NCI-H146 treated with DMSO at 0.1 percent for 48 hours (cell line): ENCODE measurements around the gene ZNF185.

ENCODE experiments used
- DNase-seq: peaks from one replicate; lab custom pipeline; 2025; ENCODE audit not compliant: unreplicated experiment; lab: John Stamatoyannopoulos, UW

Gene ZNF185

DNA sequence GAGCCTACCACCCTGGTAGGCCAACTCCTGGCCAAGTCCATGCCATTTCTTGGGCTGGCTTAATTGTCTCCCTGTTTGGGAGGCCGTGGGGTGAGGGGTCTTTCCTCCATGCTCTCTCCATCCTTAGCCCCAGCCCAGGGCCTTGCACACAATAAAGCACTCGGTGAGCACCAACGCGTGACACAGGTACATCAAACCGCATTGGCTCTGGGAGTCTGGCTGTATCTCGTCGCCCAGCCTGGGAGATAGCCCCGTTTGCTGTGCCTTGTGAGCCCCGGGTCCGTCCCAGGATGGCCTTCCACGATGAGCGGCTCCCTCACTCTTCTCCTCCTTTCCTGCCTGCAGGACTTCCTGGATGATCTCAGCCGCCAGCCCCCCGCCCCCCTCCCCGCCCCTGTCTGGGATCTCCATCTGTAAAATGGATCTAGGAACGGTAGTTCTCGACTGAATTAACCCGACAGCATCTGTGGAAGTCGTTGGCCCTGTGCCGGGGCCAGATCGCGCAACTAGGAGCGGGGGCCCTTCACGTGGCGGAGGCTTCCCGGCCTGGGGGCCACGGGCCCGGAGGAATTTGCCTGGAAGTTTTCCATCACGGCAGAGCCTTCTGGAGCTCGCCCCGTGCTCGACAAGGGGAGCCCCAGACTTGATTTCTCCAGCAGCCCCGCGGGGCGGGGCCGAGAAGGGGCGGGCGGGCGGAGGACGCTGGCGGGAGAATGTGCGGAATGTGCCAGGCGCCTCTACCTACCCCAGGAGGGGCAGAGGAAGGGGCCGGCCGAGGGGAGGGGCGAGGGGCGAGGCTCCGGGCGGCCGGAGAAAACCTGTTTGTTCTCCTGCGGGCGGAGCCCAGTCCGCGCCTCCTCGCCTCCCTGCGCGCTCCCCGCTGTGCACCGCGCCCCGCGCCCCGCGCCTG, at the start of gene ZNF185:
Gene ZNF185 (plus strand): TSS at position 846 of the 910 bp plus-strand sequence. CDS start 16,423 bp downstream, outside the sequence.
- DNase-seq = peak; percentile 22

DNA sequence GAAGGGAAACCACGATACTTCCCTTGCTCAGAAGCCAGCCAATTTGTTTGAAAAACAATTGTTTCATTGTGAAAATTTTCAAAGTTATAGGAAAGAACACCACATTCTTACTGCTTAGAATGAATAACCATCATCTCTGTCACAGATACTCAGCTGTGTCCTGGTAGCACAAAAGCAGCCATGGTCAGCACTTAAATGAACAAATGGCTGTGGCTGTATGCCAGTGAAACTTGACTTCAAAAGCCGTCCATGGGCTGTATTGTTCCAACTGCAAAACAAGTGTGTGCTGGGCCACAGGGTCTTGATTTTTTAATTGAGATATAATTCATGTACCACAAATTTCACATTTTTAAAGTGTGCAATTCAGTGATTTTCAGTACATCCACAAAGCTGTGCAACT, 47.4 kb upstream of the ZNF185 start:
- no peak for DNase-seq

- no peak for DNase-seq
Observed at GRCh38 chrX:152853986-152854385, 43.9 kb upstream of the ZNF185 start.

- DNase-seq = no peak
Observed at GRCh38 chrX:152861116-152861515, 36.8 kb upstream of the ZNF185 start.

GRCh38 chrX:152861826-152862225, 36.0 kb upstream of the ZNF185 start:
- no peak for DNase-seq

DNA sequence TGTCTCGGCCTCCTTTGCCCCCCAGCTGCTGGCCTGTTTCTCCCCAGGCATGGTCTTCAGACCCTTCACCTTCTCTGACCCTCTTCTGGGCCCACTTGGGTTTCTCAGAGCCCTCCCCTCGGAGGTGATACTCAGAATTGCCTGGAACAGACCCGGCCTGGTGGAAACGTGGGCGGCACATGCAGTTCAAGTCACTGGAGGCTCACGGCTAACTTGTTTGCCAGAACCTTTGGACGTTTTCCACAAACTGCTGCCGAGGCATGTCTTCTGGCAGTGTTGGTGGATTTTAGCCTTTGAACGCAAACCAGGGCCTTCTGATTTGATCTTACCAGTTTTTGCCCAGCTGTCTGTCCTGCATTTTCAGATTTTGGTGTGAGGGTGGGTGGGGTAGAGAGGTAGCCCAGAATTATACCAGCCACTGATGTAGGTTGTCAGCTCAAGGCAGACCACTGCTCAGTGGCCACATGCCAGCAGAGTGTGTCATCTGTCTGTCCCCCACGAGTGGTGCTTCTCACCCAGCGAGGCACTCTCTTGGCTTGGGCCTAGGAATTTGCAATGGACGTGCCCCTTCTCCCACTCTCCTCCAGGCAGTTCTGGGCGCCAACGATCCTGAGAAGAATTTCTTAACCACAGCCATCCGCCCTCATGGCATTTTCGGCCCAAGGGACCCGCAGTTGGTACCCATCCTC, 32.5 kb upstream of the ZNF185 start:
- DNase-seq = no peak

DNA sequence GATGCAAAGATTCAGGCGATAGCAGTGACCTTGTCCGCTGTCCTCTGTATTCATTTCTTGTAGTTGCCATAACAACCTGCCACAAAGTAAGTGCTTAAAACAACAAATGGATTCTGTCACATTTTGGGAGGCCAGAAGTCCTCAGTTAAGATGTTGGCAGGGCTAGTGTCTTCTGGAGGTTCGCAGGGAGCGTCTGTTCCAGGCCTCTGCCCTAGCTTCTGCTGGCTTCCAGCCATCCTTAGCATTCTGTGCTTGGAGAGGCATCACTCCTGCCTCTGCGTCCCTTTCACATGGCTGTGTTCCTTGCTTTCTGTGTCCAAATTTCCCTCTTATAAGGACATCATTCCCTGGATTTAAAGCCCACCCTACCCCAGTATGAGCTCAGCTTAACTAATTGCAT, 31.5 kb upstream of the ZNF185 start:
- DNase-seq = no peak

- no peak for DNase-seq
Observed at GRCh38 chrX:152869972-152870371, 27.9 kb upstream of the ZNF185 start.

- no peak for DNase-seq
Observed at GRCh38 chrX:152871260-152871659, 26.6 kb upstream of the ZNF185 start.

- no peak for DNase-seq
Observed at GRCh38 chrX:152872522-152872921, 25.3 kb upstream of the ZNF185 start.

DNA sequence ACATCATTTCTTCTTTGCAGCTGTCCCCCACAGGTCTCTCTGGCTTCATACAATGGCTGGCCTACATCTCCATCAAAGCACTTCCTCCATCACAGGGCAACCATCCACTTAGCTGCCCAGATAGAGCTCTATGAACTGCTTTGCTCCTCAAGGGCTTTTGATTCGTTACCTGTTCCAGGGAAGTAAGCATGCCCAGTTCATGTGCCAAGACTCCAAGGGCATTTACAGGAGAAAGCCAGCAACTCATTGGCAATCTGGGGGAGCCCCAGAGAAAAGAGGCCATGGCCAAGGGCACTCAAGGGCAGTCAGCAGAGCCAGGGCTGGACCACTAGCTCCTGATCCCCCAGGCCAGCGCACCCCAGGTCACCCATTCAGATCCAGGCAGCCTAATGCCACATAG, 24.5 kb upstream of the ZNF185 start:
- no peak for DNase-seq

DNA sequence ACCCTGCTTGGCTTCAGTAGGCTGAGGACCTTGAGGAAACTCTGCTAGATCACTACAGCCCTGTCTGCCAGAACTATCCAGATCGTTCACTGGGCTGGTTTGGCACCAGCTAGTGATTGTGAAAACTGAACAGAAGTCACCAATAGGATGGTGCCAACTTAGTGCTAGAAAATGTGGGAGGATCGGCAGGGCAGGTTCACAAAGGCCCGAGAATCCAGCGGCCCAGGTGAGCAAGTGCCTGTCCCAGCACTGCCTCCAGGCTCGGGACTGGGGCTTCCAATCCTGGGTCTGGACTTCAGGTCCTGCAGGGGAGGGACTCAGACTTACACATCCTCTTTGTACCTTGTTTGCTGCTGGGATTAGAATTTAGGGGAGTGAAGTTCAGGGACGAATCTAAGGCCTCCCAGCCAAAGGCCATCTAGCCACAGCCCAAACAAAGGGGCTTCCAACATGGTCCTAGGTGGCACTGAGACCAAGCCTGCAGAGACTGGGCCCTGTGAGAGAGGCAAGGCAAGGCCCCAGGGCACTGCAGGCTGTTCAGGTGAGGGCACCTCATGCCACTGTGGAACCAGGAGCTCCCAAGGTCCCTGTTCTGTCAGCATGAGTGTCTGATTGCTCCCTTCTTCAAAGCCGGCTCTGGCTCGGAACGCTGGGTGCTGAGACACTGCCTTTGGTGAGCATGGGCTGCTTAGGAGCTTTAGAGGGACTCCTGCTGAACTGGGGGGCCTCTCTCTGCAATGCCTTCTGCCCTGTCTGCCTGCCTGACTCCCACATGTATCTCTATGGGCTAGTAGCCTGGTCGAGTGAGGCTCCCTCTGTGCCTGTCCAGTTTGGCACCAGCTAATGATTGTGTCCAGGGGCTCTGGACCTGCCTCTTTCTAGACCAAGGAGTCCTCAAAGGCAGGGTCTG, 20.7 kb upstream of the ZNF185 start:
- DNase-seq = no peak

DNA sequence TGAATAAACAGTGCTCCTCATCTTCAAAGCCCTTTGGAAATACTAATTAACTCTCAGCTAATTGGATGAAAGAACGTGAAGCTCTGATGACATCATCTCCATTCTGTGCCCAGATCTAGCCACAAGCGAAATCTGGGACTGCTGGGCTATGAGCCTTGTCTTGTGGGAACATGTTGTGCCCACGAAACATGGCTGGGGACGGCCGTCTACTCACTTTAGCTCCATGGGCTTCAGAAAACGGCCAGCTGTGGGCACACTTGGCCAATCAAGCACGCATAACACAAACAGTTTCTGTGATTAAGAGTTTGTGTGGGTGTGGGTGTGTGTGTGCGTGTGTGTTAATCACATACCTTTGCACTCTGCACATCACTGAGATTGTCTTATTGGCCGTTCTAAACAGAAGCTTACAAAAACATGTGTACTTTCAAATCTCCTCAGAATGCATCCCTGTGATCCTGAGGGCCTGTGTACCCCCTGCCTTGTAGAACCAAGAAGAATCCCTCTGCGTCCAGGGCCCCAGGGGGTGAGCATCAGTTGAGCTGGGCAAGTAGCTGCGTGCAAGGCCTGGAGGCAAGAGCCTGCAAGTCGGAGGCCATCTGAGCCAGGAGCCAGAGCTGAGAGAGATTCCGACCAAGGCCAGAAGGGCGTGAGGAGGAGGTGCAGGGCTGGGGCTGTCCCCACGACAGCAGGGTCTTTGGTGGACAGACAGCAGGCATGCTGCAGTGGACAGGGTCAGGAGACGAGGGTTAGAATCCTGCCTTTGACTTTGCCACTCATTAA, 18.7 kb upstream of the ZNF185 start:
- no peak for DNase-seq

GRCh38 chrX:152881289-152881688, 16.6 kb upstream of the ZNF185 start:
- DNase-seq = no peak

- DNase-seq = no peak
Observed at GRCh38 chrX:152884171-152884570, 13.7 kb upstream of the ZNF185 start.

- no peak for DNase-seq
Observed at GRCh38 chrX:152886716-152887115, 11.2 kb upstream of the ZNF185 start.

DNA sequence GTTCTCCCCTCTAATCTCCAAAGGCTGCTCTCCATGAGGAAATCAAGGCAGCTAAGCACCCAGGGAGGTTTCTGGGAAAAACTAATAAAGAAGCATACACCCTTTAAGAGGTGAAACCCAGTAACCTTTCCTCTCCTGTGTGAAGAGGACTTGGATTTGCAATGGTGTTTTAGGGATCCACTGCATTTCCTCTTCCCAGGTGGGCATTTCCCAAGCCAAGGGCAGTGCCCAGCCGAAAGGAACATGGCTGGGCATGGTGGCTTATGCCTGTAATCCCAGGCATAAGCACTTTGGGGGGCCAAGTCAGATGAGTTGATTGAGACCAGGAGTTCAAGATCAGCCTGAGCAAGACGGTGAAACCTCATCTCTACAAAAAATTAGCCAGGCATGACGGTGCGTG, 5.4 kb upstream of the ZNF185 start:
- DNase-seq = no peak

- DNase-seq = no peak
Observed at GRCh38 chrX:152892999-152893891, 4.6 kb upstream of the ZNF185 start.

GRCh38 chrX:152893980-152894610, 3.8 kb upstream of the ZNF185 start:
- DNase-seq = no peak
